GM19099 (cell line): Measurements from ENCODE around the gene CDKAL1.

Experiments
- POLR2A ChIP-seq: IDR thresholded peaks from 3 replicates; pipeline ENCODE4 v1.6.1; 2011; ENCODE audit warnings: low read depth; ENCODE audit not compliant: insufficient read length; ENCODE audit errors: extremely low read depth

Gene CDKAL1

GRCh38 chr6:20868397-20869096 is 334.3 kb downstream of the CDKAL1 start:
- TF ChIP-seq POLR2A: no peak

GRCh38 chr6:20870021-20870420 is 335.8 kb downstream of the CDKAL1 start:
- no peak for TF ChIP-seq POLR2A

GRCh38 chr6:20870493-20870892 is 336.2 kb downstream of the CDKAL1 start:
- TF ChIP-seq POLR2A: no peak

- TF ChIP-seq POLR2A: no peak
These were observed 339.4 kb downstream of the CDKAL1 start for GRCh38 chr6:20873425-20874190.

GRCh38 chr6:20875369-20875963 is 341.2 kb downstream of the CDKAL1 start:
- TF ChIP-seq POLR2A: no peak

GRCh38 chr6:20876036-20876435 is 341.8 kb downstream of the CDKAL1 start:
- no peak for TF ChIP-seq POLR2A

GRCh38 chr6:20876561-20876960 is 342.3 kb downstream of the CDKAL1 start:
- no peak for TF ChIP-seq POLR2A

GRCh38 chr6:20877008-20877937 is 343.0 kb downstream of the CDKAL1 start:
- TF ChIP-seq POLR2A: no peak

- TF ChIP-seq POLR2A: no peak
These were observed 344.9 kb downstream of the CDKAL1 start for GRCh38 chr6:20879121-20879520.

- TF ChIP-seq POLR2A: no peak
These were observed 345.3 kb downstream of the CDKAL1 start for GRCh38 chr6:20879526-20879925.

GRCh38 chr6:20881365-20881764 is 347.1 kb downstream of the CDKAL1 start:
- TF ChIP-seq POLR2A: no peak

GRCh38 chr6:20882014-20882413 is 347.8 kb downstream of the CDKAL1 start:
- no peak for TF ChIP-seq POLR2A

- TF ChIP-seq POLR2A: no peak
These were observed 350.8 kb downstream of the CDKAL1 start for GRCh38 chr6:20885076-20885475.

GRCh38 chr6:20891161-20891560 is 356.9 kb downstream of the CDKAL1 start:
- TF ChIP-seq POLR2A: no peak

- TF ChIP-seq POLR2A: no peak
These were observed 358.1 kb downstream of the CDKAL1 start for GRCh38 chr6:20892365-20892764.
